HepG2 (cell line): Measurements from ENCODE around the gene ARHGEF16. TPM values are rescaled to one million over a fixed set of nuclear protein-coding genes. Genes with fewer than 3 reads are reported as not detected.

Experiments
- MNT ChIP-seq: fragments of 450-650 bp; IDR thresholded peaks from 2 replicates; pipeline ENCODE4 v1.6.1; 2016
- RFX3 ChIP-seq: IDR thresholded peaks from 2 replicates; pipeline ENCODE4 v1.6.1; 2016; ENCODE audit warnings: missing biosample characterization, missing genetic modification reagents
- ZNF318 ChIP-seq: sonication (generic); formaldehyde crosslinking; IDR thresholded peaks from 2 replicates; pipeline ENCODE4 v1.4.0; 2020; ENCODE audit warnings: mild to moderate bottlenecking, missing genetic modification reagents
- ZNF83 ChIP-seq: sonication (generic); formaldehyde crosslinking; IDR thresholded peaks from 2 replicates; pipeline ENCODE4 v1.4.0; 2020; ENCODE audit warnings: missing genetic modification reagents, mild to moderate bottlenecking, borderline replicate concordance
- polyA plus RNA-seq, 8 experiments: library from polyadenylated mRNA; depleted of rRNA in 3 of 8; stranded (reverse) in 7 of 8; unstranded in 1 of 8; fragments of >200 nt; fragmentation: Illumina TruSeq in 4 of 8; extraction: Trizol in 4 of 8; gene quantifications; 2 replicates each; pipeline versions ENCODE4 v1.2.1 to v1.2.3, GENCODE V29; 2011 to 2016; ENCODE audit warnings: low read depth in 4 of 8, missing spikeins in 1 of 8, mixed read lengths in 1 of 8; ENCODE audit not compliant: insufficient read depth in 1 of 8
- total RNA-seq, 5 experiments: library from RNA; depleted of rRNA; stranded (reverse); fragments of >200 nt; fragmentation: Illumina TruSeq; extraction: Trizol; gene quantifications; 2 replicates each; pipeline ENCODE4 v1.2.3, GENCODE V29; 2016; ENCODE audit warnings: low read depth in 1 of 5

ARHGEF16 gene
- total and polyA plus RNA-seq, 2 of the 13 experiments (the other 11 are each of a cell fraction or from before 2014, with no cell fraction given), result 20.3 to 39.9 TPM

- no peak for TF ChIP-seq ZNF318 (CRISPR knock-in tag)
- no peak for TF ChIP-seq RFX3 (CRISPR knock-in tag)
- TF ChIP-seq MNT, result no peak
- no peak for TF ChIP-seq ZNF83 (CRISPR knock-in tag)
These were observed 48.2 kb upstream of the ARHGEF16 start (continued) for GRCh38 chr1:3405974-3406867.
